Endothelial cell of umbilical vein (primary cell): Measurements from ENCODE around the gene GCSH. TPM values are rescaled to one million over a fixed set of nuclear protein-coding genes. Genes with fewer than 3 reads are reported as not detected.

Experiments used
- BruUV-seq: library from RNA; stranded (reverse); fragments of 400-500 nt; replicated peaks from 2 replicates; lab custom pipeline; 2021; lab: Mats Ljungman, UMichigan
- CTCF ChIA-PET: fragments of 300-600, 350-600 bp; sonication (Branson Sonifier 250); formaldehyde crosslinking; loops from one replicate; lab custom pipeline; 2021; ENCODE audit warnings: antibody characterized with exemption, inconsistent platforms; lab: Charles Lee
- POLR2A ChIA-PET: fragments of 300-600, 350-600 bp; sonication (Branson Sonifier 250); formaldehyde crosslinking; loops from one replicate; lab custom pipeline; 2021; ENCODE audit warnings: antibody characterized with exemption, inconsistent platforms; lab: Charles Lee
- DNase-seq: peaks from one replicate; pipeline ENCODE4 v3.0.0-alpha.2; 2011; ENCODE audit warnings: low read depth, low spot score
- FAIRE-seq: peaks from 2 replicates; lab custom pipeline; 2011; peaks lifted over from hg19 to GRCh38; lab: Jason Lieb, UNC
- H2AFZ ChIP-seq: 2 replicates; pipeline ENCODE4 v1.6.0; 2012; ENCODE audit warnings: low read depth, low read length, control low read depth, inconsistent platforms
- H3K27ac ChIP-seq: 2 replicates; pipeline ENCODE4 v1.5.1; 2011; ENCODE audit warnings: low read depth, mild to moderate bottlenecking, control low read depth, low read length, moderate library complexity; ENCODE audit not compliant: insufficient read depth
- H3K27me3 ChIP-seq, 2 experiments: 2 replicates each; pipeline versions ENCODE4 v1.6.0 to v1.6.1; 2011; ENCODE audit warnings: low read length in 2 of 2, mixed read lengths in 1 of 2; ENCODE audit not compliant: control insufficient read depth in 2 of 2, insufficient read depth in 2 of 2
- H3K36me3 ChIP-seq, 2 experiments: 2 replicates in 1 of 2; 3 replicates in 1 of 2; pipeline ENCODE4 v1.5.1; 2011; ENCODE audit warnings: low read length in 2 of 2, mild to moderate bottlenecking in 1 of 2, moderate library complexity in 1 of 2; ENCODE audit not compliant: control insufficient read depth in 2 of 2, insufficient read depth in 2 of 2; ENCODE audit errors: extremely low read depth in 1 of 2
- H3K4me1 ChIP-seq: 3 replicates; pipeline ENCODE4 v1.5.1; 2011; ENCODE audit warnings: mild to moderate bottlenecking, low read length; ENCODE audit not compliant: control insufficient read depth, insufficient read depth; ENCODE audit errors: extremely low read depth
- H3K4me2 ChIP-seq: 2 replicates; pipeline ENCODE4 v1.6.1; 2011; ENCODE audit warnings: low read length, control low read depth, mixed read lengths; ENCODE audit not compliant: insufficient read depth
- H3K4me3 ChIP-seq, 3 experiments: fragments of 200-600 bp in 1 of 3; sonication (generic), shearing (Covaris generic) in 1 of 3; replicated peaks in 1 of 3; 2 replicates each; pipeline ENCODE4 v1.5.1; 2011 to 2016; ENCODE audit warnings: control low read depth in 3 of 3, low read length in 3 of 3, mild to moderate bottlenecking in 2 of 3, inconsistent platforms in 1 of 3, low read depth in 1 of 3, moderate library complexity in 1 of 3; ENCODE audit not compliant: insufficient read depth in 1 of 3
- H3K79me2 ChIP-seq: 2 replicates; pipeline ENCODE4 v1.6.0; 2012; ENCODE audit warnings: low read length, inconsistent platforms; ENCODE audit not compliant: control insufficient read depth, insufficient read depth
- H3K9ac ChIP-seq: replicated peaks from 2 replicates; pipeline ENCODE3; 2011; ENCODE audit warnings: low read length, control low read depth; ENCODE audit not compliant: insufficient read depth; ENCODE audit errors: extremely low read depth
- H3K9me1 ChIP-seq: replicated peaks from 3 replicates; pipeline ENCODE4 v1.6.0; 2011; ENCODE audit warnings: mild to moderate bottlenecking, low read length; ENCODE audit not compliant: control insufficient read depth, insufficient read depth; ENCODE audit errors: extremely low read depth
- H3K9me3 ChIP-seq: replicated peaks from 2 replicates; pipeline ENCODE4 v1.5.1; 2012; ENCODE audit warnings: low read length, inconsistent platforms; ENCODE audit not compliant: control insufficient read depth, insufficient read depth
- H4K20me1 ChIP-seq: replicated peaks from 2 replicates; pipeline ENCODE3; 2011; ENCODE audit warnings: mild to moderate bottlenecking, low read length; ENCODE audit not compliant: control insufficient read depth, insufficient read depth; ENCODE audit errors: extremely low read depth
- CTCF ChIP-seq, 2 donors: IDR thresholded peaks; 1 replicate in 1 of 2; 2 replicates in 1 of 2; pipeline ENCODE4 v1.5.1; 2011; ENCODE audit warnings: low read length in 2 of 2, mild to moderate bottlenecking in 2 of 2, moderate library complexity in 2 of 2, control low read depth in 1 of 2, inconsistent platforms in 1 of 2, low read depth in 1 of 2; ENCODE audit not compliant: insufficient read depth in 1 of 2; ENCODE audit errors: extremely low read depth in 1 of 2
- EZH2 ChIP-seq: IDR thresholded peaks from 2 replicates; pipeline ENCODE4 v1.6.1; 2012; ENCODE audit warnings: borderline replicate concordance, low read depth, mild to moderate bottlenecking, moderate library complexity, low read length, inconsistent platforms; ENCODE audit not compliant: severe bottlenecking
- FOS ChIP-seq: IDR thresholded peaks from 2 replicates; pipeline ENCODE4 v1.6.1; 2011; ENCODE audit warnings: mild to moderate bottlenecking, low read length, moderate library complexity, borderline replicate concordance; ENCODE audit not compliant: insufficient read depth
- GATA2 ChIP-seq: IDR thresholded peaks from 2 replicates; pipeline ENCODE4 v1.7.0; 2011; ENCODE audit warnings: low read depth, mild to moderate bottlenecking, moderate library complexity, mixed read lengths, low read length; ENCODE audit not compliant: insufficient read length, insufficient read depth
- JUN ChIP-seq: IDR thresholded peaks from 2 replicates; pipeline ENCODE4 v1.6.1; 2011; ENCODE audit warnings: borderline replicate concordance, low read depth; ENCODE audit not compliant: insufficient read length, insufficient read depth
- MAX ChIP-seq: IDR thresholded peaks from 2 replicates; pipeline ENCODE4 v1.6.1; 2011; ENCODE audit not compliant: insufficient read depth, insufficient read length
- MYC ChIP-seq: IDR thresholded peaks from one replicate; pipeline ENCODE4 v1.6.1; 2011; ENCODE audit warnings: mild to moderate bottlenecking, low read depth, low read length
- POLR2A ChIP-seq: IDR thresholded peaks from 2 replicates; pipeline ENCODE4 v1.6.1; 2012; ENCODE audit warnings: low read depth, mild to moderate bottlenecking, control low read depth, low read length
- dilution Hi-C: fragments of 300-500 bp; cut with MboI; formaldehyde crosslinking; loops from one replicate; pipeline ENCODE4 v1.15.0; 2019; ENCODE audit warnings: low sequenced_read_pairs; ENCODE audit not compliant: extremely low pct_ligation_motif_present
- intact Hi-C: fragments of 100-400 bp; cut with micrococcal nuclease; formaldehyde crosslinking; loops from one replicate; pipeline ENCODE4 v1.10.0; 2022
- polyA plus RNA-seq, 4 experiments: library from polyadenylated mRNA; depleted of rRNA in 3 of 4; stranded (reverse) in 3 of 4; unstranded in 1 of 4; fragments of >200 nt; gene quantifications; 2 replicates each; pipeline versions ENCODE4 v1.2.1 to v1.2.3, GENCODE V29; 2011 to 2012; ENCODE audit warnings: missing spikeins in 1 of 4
- total RNA-seq: library from RNA; stranded (reverse); gene quantifications from 2 replicates; pipeline ENCODE4 v1.2.3, GENCODE V29; 2021

GCSH gene
- total and polyA plus RNA-seq, 2 donors (not counting 3 experiments of a cell fraction or from before 2014, with no cell fraction given): 6.9 to 31.1 TPM

- Histone ChIP-seq H3K27ac (no peak overlapping the region), H3K4me3 (no peak overlapping the region), H3K79me2 (peaks cover 4% of the 10 kb centered on the region), H3K4me2 (no peak overlapping the region), H3K27me3 (peaks cover 2 to 4% of the 10 kb centered on the region in 2 experiments), H4K20me1 (no peaks in the 10 kb centered on the region), H3K9ac (no peak overlapping the region), H3K9me1 (no peaks in the 10 kb centered on the region), H3K9me3 (no peaks in the 10 kb centered on the region), H3K4me1 (peaks cover 7% of the 10 kb centered on the region), H2AFZ (no peak overlapping the region), H3K36me3 (no peaks in the 10 kb centered on the region)
- TF ChIP-seq POLR2A (no peak), CTCF (IDR thresholded peaks at IDR 0.05; ENCODE audit: extremely low read depth in 1 of 2, insufficient read depth in 1 of 2, low read depth in 1 of 2, low read length in 2 of 2) (no peak), MAX (no peak), EZH2 (no peak), JUN (no peak), MYC (no peak)
- no TSS peak for BruUV-seq
- ChIA-PET CTCF (no interaction called here), POLR2A (no interaction called here)
- dilution Hi-C loops (no loop called here), intact Hi-C loops (loop anchor here (5.0 kb wide), 1 partner anchor 163 kb away; no protein-coding TSS in a partner anchor)
- FAIRE-seq: no peak
- DNase-seq: no peak
Observed at GRCh38 chr16:81099958-81100357, 3.8 kb upstream of the GCSH start.

- H3K79me2 ChIP-seq: peaks cover 15% of the 10 kb centered on the region
- no peak overlapping the region for H2AFZ ChIP-seq
- DNase-seq (no peak), FAIRE-seq (no peak)
- no peak overlapping the region for H3K9ac ChIP-seq
- peaks cover 7% of the 10 kb centered on the region for H3K4me1 ChIP-seq
- no peak overlapping the region for H3K4me2 ChIP-seq
- BruUV-seq: no TSS peak
- no peaks in the 10 kb centered on the region for H3K9me3 ChIP-seq
- intact Hi-C loops (loop anchor here (5.0 kb wide), 1 partner anchor 160 kb away; no protein-coding TSS in a partner anchor), dilution Hi-C loops (no loop called here)
- TF ChIP-seq GATA2: no peak
- no peak for TF ChIP-seq CTCF (IDR thresholded peaks at IDR 0.05; ENCODE audit: extremely low read depth in 1 of 2, insufficient read depth in 1 of 2, low read depth in 1 of 2, low read length in 2 of 2)
- no peak for TF ChIP-seq MYC
- TF ChIP-seq FOS: no peak
- no peak for TF ChIP-seq EZH2
- no peak for TF ChIP-seq MAX
- no peaks in the 10 kb centered on the region for H3K36me3 ChIP-seq
- H3K4me3 ChIP-seq: no peak overlapping the region
- H3K27ac ChIP-seq: no peak overlapping the region
- ChIA-PET CTCF (no interaction called here), POLR2A (no interaction called here)
- no peaks in the 10 kb centered on the region for H3K9me1 ChIP-seq
- H3K27me3 ChIP-seq: peaks cover 2 to 4% of the 10 kb centered on the region in 2 experiments
- no peaks in the 10 kb centered on the region for H4K20me1 ChIP-seq
Observed at GRCh38 chr16:81097230-81097629, 1.0 kb upstream of the GCSH start.
